ENCODE data around the gene ANKRD34B. TPM values are rescaled to one million over a fixed set of nuclear protein-coding genes. Genes with fewer than 3 reads are reported as not detected.

ANKRD34B gene
- total RNA-seq, 1 experiment from 2014 or later: 1.6 TPM

DNA sequence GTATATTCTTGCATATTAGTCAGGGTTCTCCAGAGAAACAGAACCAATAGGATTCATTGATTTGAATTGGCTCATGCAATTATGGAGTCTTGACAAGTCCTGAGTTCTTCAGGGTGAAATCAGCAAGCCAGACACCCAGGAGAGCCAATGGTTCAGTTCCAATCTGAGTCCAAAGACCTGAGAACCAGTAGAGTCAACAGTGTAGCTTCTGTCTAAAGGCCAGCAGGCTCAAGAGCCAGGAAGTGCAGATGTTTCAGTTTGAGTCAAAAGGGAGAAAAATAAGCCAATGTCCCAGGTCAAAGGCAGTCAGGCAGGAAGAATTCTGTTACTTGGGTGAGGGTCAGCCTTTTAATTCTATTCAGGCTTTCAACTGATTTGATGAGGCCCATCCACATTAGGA lies 37.8 kb upstream of the ANKRD34B start (continued):
- TF ChIP-seq, protein P1, sequence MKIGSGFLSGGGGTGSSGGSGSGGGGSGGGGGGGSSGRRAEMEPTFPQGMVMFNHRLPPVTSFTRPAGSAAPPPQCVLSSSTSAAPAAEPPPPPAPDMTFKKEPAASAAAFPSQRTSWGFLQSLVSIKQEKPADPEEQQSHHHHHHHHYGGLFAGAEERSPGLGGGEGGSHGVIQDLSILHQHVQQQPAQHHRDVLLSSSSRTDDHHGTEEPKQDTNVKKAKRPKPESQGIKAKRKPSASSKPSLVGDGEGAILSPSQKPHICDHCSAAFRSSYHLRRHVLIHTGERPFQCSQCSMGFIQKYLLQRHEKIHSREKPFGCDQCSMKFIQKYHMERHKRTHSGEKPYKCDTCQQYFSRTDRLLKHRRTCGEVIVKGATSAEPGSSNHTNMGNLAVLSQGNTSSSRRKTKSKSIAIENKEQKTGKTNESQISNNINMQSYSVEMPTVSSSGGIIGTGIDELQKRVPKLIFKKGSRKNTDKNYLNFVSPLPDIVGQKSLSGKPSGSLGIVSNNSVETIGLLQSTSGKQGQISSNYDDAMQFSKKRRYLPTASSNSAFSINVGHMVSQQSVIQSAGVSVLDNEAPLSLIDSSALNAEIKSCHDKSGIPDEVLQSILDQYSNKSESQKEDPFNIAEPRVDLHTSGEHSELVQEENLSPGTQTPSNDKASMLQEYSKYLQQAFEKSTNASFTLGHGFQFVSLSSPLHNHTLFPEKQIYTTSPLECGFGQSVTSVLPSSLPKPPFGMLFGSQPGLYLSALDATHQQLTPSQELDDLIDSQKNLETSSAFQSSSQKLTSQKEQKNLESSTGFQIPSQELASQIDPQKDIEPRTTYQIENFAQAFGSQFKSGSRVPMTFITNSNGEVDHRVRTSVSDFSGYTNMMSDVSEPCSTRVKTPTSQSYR (CRISPR knock-in tag; IDR thresholded peaks at IDR 0.05): no peak

DNA sequence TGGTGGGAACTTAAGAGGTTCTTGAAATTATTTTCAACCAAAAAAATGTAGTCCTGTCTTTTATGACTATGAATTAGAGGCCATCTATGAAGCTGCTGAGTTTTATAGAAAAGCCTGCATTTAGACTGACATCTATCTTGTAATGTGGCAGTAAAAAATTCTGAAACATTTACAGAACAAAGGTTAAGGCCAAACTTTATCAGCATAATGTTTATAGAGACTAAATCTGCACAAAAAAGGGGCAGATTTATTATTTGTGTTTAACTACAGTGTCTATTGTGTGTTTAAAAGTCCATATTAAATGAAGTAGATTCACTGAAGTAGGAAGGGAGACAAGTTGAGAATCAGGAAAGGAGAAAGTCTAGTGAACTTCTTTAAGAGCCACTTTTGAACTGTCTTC lies 37.3 kb upstream of the ANKRD34B start:
- ChIA-PET CTCF (no interaction called here), POLR2A (no interaction called here)
- Mint-ChIP-seq H3K4me1 (no peaks in the 10 kb centered on the region), H3K27me3 (ENCODE audit: low read depth) (no peaks in the 10 kb centered on the region), H3K9me3 (peaks cover 15% of the 10 kb centered on the region), H3K36me3 (no peaks in the 10 kb centered on the region), H3K27ac (no peak overlapping the region), H3K4me3 (no peak overlapping the region)
- TF ChIP-seq ZNF423 (CRISPR knock-in tag; IDR thresholded peaks at IDR 0.05) (no peak), ETV6 (CRISPR knock-in tag; IDR thresholded peaks at IDR 0.05) (no peak), CREM (CRISPR knock-in tag; IDR thresholded peaks at IDR 0.05) (no peak), FOXP1 (CRISPR knock-in tag; IDR thresholded peaks at IDR 0.05; ENCODE audit: borderline replicate concordance) (no peak), ZNF232 (CRISPR knock-in tag; IDR thresholded peaks at IDR 0.05) (no peak)
- TF ChIP-seq, protein P2, sequence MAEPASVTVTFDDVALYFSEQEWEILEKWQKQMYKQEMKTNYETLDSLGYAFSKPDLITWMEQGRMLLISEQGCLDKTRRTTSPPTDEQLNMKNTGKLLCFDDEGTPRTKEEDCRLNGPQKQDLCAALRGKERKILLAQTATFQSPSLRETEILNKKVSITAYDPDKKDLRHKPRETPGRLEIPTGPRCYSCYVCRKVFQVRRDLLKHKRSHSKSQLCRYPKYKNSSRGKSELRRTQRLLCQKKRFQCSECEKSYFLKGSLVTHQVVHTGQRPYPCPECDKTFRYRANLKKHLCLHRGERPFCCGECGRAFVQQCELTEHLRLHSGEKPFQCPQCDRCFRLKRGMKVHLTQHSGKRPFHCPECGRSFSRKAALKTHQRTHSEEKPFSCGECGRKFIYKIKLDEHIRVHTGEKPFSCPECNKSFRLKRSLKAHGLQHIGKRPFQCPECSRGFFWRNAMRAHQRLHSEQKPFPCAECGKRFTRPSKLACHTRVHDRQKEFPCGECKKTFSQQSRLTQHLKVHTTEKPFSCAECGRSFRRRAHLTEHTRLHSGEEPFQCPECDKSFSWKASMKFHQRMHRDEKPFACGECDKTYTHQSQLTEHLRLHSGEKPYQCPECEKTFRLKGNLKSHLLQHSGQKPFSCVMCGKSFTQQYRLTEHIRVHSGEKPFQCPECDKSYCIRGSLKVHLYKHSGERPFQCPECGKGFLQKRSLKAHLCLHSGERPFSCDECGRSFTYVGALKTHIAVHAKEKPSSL (CRISPR knock-in tag; conservative IDR thresholded peaks at IDR 0.05): no peak
- TF ChIP-seq, protein P3, sequence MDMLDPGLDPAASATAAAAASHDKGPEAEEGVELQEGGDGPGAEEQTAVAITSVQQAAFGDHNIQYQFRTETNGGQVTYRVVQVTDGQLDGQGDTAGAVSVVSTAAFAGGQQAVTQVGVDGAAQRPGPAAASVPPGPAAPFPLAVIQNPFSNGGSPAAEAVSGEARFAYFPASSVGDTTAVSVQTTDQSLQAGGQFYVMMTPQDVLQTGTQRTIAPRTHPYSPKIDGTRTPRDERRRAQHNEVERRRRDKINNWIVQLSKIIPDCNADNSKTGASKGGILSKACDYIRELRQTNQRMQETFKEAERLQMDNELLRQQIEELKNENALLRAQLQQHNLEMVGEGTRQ (CRISPR knock-in tag; IDR thresholded peaks at IDR 0.05): no peak
- TF ChIP-seq, protein P4, sequence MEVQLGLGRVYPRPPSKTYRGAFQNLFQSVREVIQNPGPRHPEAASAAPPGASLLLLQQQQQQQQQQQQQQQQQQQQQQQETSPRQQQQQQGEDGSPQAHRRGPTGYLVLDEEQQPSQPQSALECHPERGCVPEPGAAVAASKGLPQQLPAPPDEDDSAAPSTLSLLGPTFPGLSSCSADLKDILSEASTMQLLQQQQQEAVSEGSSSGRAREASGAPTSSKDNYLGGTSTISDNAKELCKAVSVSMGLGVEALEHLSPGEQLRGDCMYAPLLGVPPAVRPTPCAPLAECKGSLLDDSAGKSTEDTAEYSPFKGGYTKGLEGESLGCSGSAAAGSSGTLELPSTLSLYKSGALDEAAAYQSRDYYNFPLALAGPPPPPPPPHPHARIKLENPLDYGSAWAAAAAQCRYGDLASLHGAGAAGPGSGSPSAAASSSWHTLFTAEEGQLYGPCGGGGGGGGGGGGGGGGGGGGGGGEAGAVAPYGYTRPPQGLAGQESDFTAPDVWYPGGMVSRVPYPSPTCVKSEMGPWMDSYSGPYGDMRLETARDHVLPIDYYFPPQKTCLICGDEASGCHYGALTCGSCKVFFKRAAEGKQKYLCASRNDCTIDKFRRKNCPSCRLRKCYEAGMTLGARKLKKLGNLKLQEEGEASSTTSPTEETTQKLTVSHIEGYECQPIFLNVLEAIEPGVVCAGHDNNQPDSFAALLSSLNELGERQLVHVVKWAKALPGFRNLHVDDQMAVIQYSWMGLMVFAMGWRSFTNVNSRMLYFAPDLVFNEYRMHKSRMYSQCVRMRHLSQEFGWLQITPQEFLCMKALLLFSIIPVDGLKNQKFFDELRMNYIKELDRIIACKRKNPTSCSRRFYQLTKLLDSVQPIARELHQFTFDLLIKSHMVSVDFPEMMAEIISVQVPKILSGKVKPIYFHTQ (CRISPR knock-in tag; IDR thresholded peaks at IDR 0.05): no peak
- TF ChIP-seq, protein P5, sequence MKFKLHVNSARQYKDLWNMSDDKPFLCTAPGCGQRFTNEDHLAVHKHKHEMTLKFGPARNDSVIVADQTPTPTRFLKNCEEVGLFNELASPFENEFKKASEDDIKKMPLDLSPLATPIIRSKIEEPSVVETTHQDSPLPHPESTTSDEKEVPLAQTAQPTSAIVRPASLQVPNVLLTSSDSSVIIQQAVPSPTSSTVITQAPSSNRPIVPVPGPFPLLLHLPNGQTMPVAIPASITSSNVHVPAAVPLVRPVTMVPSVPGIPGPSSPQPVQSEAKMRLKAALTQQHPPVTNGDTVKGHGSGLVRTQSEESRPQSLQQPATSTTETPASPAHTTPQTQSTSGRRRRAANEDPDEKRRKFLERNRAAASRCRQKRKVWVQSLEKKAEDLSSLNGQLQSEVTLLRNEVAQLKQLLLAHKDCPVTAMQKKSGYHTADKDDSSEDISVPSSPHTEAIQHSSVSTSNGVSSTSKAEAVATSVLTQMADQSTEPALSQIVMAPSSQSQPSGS (CRISPR knock-in tag; IDR thresholded peaks at IDR 0.05; ENCODE audit: borderline replicate concordance, low read depth): no peak
- TF ChIP-seq, protein P1 (CRISPR knock-in tag; IDR thresholded peaks at IDR 0.05): no peak
- ATAC-seq: no peak
- DNase-seq (ENCODE audit: low spot score): no peak

Data from WTC11 (cell line).